Heart left ventricle (tissue), 16 donors: ENCODE data around the gene ANKRD11. TPM values are rescaled to one million over a fixed set of nuclear protein-coding genes. Genes with fewer than 3 reads are reported as not detected.

ENCODE experiments used
- ATAC-seq, 4 donors: fragments of 200-7000 bp; cut with Tn5 transposase; one replicate each; pipeline ENCODE4 v1.9.1; 2020 to 2022; ENCODE audit warnings: moderate library complexity in 4 of 4, mild to moderate bottlenecking in 3 of 4, moderate number of reproducible peaks in 1 of 4
- DNase-seq, 5 donors: peaks; one replicate each; pipeline ENCODE4 v3.0.0-alpha.2; 2020
- H3K27ac ChIP-seq, 12 donors: fragments of 200-600 bp; sonication (generic) in 4 of 12; one replicate each; pipeline versions ENCODE4 v1.5.0 to v1.8.0; 2016 to 2022; ENCODE audit warnings: mild to moderate bottlenecking in 2 of 12
- H3K27me3 ChIP-seq, 9 donors: fragments of 200-600 bp; sonication (generic) in 2 of 9; one replicate each; pipeline versions ENCODE4 v1.5.1 to v1.8.0; 2016 to 2022; ENCODE audit warnings: mild to moderate bottlenecking in 3 of 9
- H3K36me3 ChIP-seq, 9 donors: fragments of 200-600 bp; sonication (generic) in 2 of 9; one replicate each; pipeline versions ENCODE4 v1.5.0 to v1.8.0; 2018 to 2022; ENCODE audit warnings: mild to moderate bottlenecking in 2 of 9
- H3K4me1 ChIP-seq, 12 donors: fragments of 200-600 bp; sonication (generic) in 4 of 12; one replicate each; pipeline versions ENCODE4 v1.5.0 to v1.8.0; 2016 to 2022; ENCODE audit warnings: mild to moderate bottlenecking in 3 of 12
- H3K4me3 ChIP-seq, 12 donors: fragments of 200-600 bp; sonication (generic) in 4 of 12; one replicate each; pipeline versions ENCODE4 v1.5.0 to v1.8.0; 2017 to 2022; ENCODE audit warnings: mild to moderate bottlenecking in 9 of 12, moderate library complexity in 4 of 12
- H3K9me3 ChIP-seq, 12 donors: fragments of 200-600 bp; sonication (generic) in 4 of 12; one replicate each; pipeline versions ENCODE4 v1.5.0 to v1.8.0; 2016 to 2022; ENCODE audit warnings: mild to moderate bottlenecking in 1 of 12
- POLR2A ChIP-seq, 2 donors: fragments of 450-650 bp; IDR thresholded peaks; one replicate each; pipeline ENCODE4 v1.6.1; 2017; ENCODE audit warnings: antibody characterized with exemption in 2 of 2, mild to moderate bottlenecking in 2 of 2, moderate library complexity in 2 of 2
- WGBS, 4 donors: extraction: QIAGEN DNeasy Blood & Tissue Kit in 2 of 4; methylation state at CpG; one replicate each; pipeline versions ENCODE4 v1.1.5 to v1.1.7; 2013 to 2018; 5-methylcytosine and 5-hydroxymethylcytosine counted together
- intact Hi-C, 10 donors: fragments of 100-400 bp; cut with DNase I; formaldehyde crosslinking; loops; one replicate each; pipeline versions ENCODE4 v1.11.1 to v1.14.2; 2022
- polyA plus RNA-seq, 2 donors: library from polyadenylated mRNA; stranded (reverse); fragments of 200-250 nt; gene quantifications; one replicate each; pipeline ENCODE4 v1.2.3, GENCODE V29; 2013
- total RNA-seq, 9 donors: library from RNA; depleted of rRNA in 2 of 9; stranded (reverse); fragments of >200 nt in 2 of 9; fragmentation: NEBNext Ultra II Directional in 3 of 9; extraction: Animal tissue kit (Norgen Biotek cat#: 25700) in 3 of 9; gene quantifications; one replicate each; pipeline versions ENCODE4 v1.1.0 to v1.2.4, GENCODE V29; 2016 to 2023
- TF ChIP-seq, protein P1 (sequence below), 12 donors: fragments of 200-600 bp; sonication (generic) in 4 of 12; IDR thresholded peaks; one replicate each; pipeline versions ENCODE4 v1.5.0 to v1.8.0; 2018 to 2022; ENCODE audit warnings: antibody characterized with exemption in 12 of 12, mild to moderate bottlenecking in 5 of 12
- donor health status: ischemic (EF 13 %, LVEDD 7.1; RV severe dilation, severe dysfunction).
- donor health status: healthy with polysubstance abuse.
- donor health status: DM: no; HTN: yes; CAD: no.
- donor health status: DM: no; HTN: no; CAD: no.
- donor health status: ischemic (EF 25% LVEDD 6.9; RV normal size, moderate dysfunction).
- donor health status: ischemic (EF 25% LVEDD 5.7; RV mildly dilated, moderate dysfunction).
- donor health status: healthy.
- donor health status: DM: yes; HTN: yes; CAD: no.
- donor health status: ischemic (EF 35%, LVEDD 5.7; RV mildly dilated, moderate dysfunction).
- donor health status: nonischemic (EF 11% LVEDD 7.7; RV severe dilation, severe dysfunction).
- donor health status: DM: yes; HTN: yes; CAD: no.
- donor health status: PGD.
- donor health status: ischemic (EF 29% LVEDD 5.4; RV normal size, mild dysfunction).
- donor health status: nonischemic (EF 23%, LVEDD 6.1; RV moderate dilation, normal function).

The ANKRD11 gene
- total and polyA plus RNA-seq, 11 donors: 53.6 to 123 (median 67.7) TPM

DNA sequence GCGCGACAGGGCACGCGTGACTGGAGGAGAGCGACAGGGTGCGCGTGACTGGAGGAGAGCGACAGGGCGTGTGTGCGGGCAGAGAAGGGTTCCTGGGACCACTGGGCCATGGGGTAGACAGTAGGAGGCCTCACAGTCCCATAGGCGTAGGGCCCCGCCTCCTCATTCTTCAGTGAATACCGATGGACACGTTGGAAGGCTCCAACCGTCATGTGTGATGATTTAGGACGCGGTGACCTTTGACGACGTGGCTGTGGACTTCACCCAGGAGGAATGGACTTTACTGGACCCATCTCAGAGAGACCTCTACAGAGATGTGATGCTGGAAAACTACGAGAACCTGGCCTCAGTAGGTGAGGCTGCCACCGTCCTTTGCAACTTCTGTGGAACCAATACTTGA, 267.4 kb downstream of the ANKRD11 start:
- peaks cover 0 to 15% (median 9%) of the 10 kb centered on the region in 12 donors for H3K4me1 ChIP-seq
- peaks cover 4 to 77% (median 68%) of the 10 kb centered on the region in 9 donors for H3K36me3 ChIP-seq
- H3K27ac ChIP-seq: no peak overlapping the region
- no peak overlapping the region for H3K4me3 ChIP-seq
- WGBS, 4 donors: 92 to 95% (median 94%) methylated on average over 21 of the region's 21 CpGs
- H3K27me3 ChIP-seq: no peaks in the 10 kb centered on the region
- no peak for TF ChIP-seq POLR2A (IDR thresholded peaks at IDR 0.05)
- TF ChIP-seq, protein P1, sequence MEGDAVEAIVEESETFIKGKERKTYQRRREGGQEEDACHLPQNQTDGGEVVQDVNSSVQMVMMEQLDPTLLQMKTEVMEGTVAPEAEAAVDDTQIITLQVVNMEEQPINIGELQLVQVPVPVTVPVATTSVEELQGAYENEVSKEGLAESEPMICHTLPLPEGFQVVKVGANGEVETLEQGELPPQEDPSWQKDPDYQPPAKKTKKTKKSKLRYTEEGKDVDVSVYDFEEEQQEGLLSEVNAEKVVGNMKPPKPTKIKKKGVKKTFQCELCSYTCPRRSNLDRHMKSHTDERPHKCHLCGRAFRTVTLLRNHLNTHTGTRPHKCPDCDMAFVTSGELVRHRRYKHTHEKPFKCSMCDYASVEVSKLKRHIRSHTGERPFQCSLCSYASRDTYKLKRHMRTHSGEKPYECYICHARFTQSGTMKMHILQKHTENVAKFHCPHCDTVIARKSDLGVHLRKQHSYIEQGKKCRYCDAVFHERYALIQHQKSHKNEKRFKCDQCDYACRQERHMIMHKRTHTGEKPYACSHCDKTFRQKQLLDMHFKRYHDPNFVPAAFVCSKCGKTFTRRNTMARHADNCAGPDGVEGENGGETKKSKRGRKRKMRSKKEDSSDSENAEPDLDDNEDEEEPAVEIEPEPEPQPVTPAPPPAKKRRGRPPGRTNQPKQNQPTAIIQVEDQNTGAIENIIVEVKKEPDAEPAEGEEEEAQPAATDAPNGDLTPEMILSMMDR (IDR thresholded peaks at IDR 0.05): no peak
- intact Hi-C loops: no loop called here
- DNase-seq: no peak
- peaks cover 0 to 15% (median 0%) of the 10 kb centered on the region in 12 donors for H3K9me3 ChIP-seq
- ATAC-seq: no peak

DNA sequence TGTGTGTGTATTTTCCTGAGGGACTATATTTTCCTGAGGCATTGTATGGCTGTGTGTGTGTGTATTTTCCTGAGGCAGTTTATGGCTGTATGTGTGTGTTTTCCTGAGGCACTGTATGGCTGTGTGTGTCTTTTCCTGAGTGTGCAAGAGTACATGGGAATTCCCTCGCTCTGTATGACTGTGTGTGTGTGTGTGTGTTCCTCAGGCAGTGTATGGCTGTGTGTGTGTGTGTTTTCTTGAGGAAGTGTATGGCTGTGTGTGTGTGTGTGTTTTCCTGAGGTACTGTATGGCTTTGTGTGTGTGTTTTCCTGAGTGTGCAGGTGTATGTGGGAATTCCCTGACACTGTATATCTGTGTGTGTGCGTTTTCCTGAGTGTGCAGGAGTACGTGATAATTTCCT, 268.8 kb downstream of the ANKRD11 start:
- intact Hi-C loops: no loop called here

DNA sequence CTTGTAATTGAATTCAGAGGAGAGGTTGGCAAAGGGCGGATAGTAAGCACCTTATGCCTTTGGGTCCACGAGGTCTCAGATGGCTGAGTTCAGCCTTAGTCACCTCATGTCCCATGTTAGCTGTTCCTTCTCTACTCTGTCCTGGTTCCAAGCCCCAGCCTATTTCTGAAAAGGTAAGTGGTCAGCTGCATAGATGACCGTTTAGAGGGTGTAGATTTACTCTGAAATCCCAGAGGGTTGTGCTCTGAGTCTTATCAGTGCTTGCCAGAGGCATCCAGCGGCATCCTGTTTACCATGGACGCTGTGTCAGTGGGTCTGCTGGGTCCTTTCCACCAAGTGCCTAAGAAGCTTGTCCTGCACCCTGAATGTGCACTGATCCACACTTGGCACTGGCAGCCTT, 271.0 kb downstream of the ANKRD11 start:
- Histone ChIP-seq H3K4me1 (peaks cover 0 to 31% (median 20%) of the 10 kb centered on the region in 12 donors), H3K9me3 (no peaks in the 10 kb centered on the region), H3K27ac (no peak overlapping the region), H3K36me3 (peaks cover 0 to 42% (median 37%) of the 10 kb centered on the region in 9 donors), H3K4me3 (no peak overlapping the region), H3K27me3 (no peaks in the 10 kb centered on the region)
- ATAC-seq (no peak), DNase-seq (no peak)
- intact Hi-C loops: loop anchor here (5.0 to 10.0 kb wide), 11 partner anchors 115 to 767 kb away; partner anchors contain the start of genes GALNS (in 2 of the 10), TRAPPC2L (in 2 of the 10), APRT (in 1 of the 10) and ZFPM1 (in 1 of the 10)
- TF ChIP-seq, protein P1 (IDR thresholded peaks at IDR 0.05): no peak
- no peak for TF ChIP-seq POLR2A (IDR thresholded peaks at IDR 0.05)
- 64 to 72% (median 68%) methylated on average over 5 of the region's 5 CpGs for WGBS, 4 donors

More for the DNA sequence above, 268.8 kb downstream of the ANKRD11 start:
- H3K4me1 ChIP-seq: peaks cover 0 to 20% (median 12%) of the 10 kb centered on the region in 12 donors
- no peak overlapping the region for H3K27ac ChIP-seq
- no peak for TF ChIP-seq POLR2A (IDR thresholded peaks at IDR 0.05)
- TF ChIP-seq, protein P1 (IDR thresholded peaks at IDR 0.05): no peak
- ATAC-seq (no peak), DNase-seq (no peak)
- H3K4me3 ChIP-seq: no peak overlapping the region
- H3K9me3 ChIP-seq: peaks cover 0 to 2% (median 0%) of the 10 kb centered on the region in 12 donors
- H3K36me3 ChIP-seq: peaks cover 0 to 64% (median 55%) of the 10 kb centered on the region in 9 donors
- H3K27me3 ChIP-seq: no peaks in the 10 kb centered on the region
- WGBS, 4 donors: 74 to 84% (median 77%) methylated on average over 3 of the region's 3 CpGs

Other genes with a start within 250 kb of the ANKRD11 start
- 100 to 1,000 TPM in 4 of 9 donors, 10 to 100 TPM in 5; 84.0 to 168 (median 95.9) TPM for gene SPG7, start 17.8 kb upstream of the ANKRD11 start, total RNA-seq
- 100 to 1,000 TPM in 1 of 2 donors, 10 to 100 TPM in 1; 92.4 to 101 TPM for gene SPG7, start 17.8 kb upstream of the ANKRD11 start, polyA plus RNA-seq
- 1,000 to 10,000 TPM in 6 of 9 donors, 100 to 1,000 TPM in 3; 701 to 3,315 (median 1,152) TPM for gene RPL13, start 70.1 kb upstream of the ANKRD11 start, total RNA-seq
- gene RPL13, start 70.1 kb upstream of the ANKRD11 start, polyA plus RNA-seq: 1,000 to 10,000 TPM; 2,775 to 5,500 TPM
- gene CPNE7, start 85.2 kb upstream of the ANKRD11 start, total RNA-seq: under 1 TPM in 1 of 9 donors, not detected in 8; 0.20 TPM
- gene CPNE7, start 85.2 kb upstream of the ANKRD11 start, polyA plus RNA-seq: under 1 TPM in 1 of 2 donors, not detected in 1; 0.50 TPM
- gene DPEP1, start 123.1 kb upstream of the ANKRD11 start, total RNA-seq: not detected
- gene DPEP1, start 123.1 kb upstream of the ANKRD11 start, polyA plus RNA-seq: not detected
- 10 to 100 TPM; 35.1 to 85.1 (median 44.6) TPM for gene CHMP1A, start 167.1 kb upstream of the ANKRD11 start, total RNA-seq
- gene CHMP1A, start 167.1 kb upstream of the ANKRD11 start, polyA plus RNA-seq: 10 to 100 TPM; 29.3 to 86.3 TPM
- 1 to 10 TPM in 8 of 9 donors, under 1 TPM in 1; 0.94 to 5.1 (median 3.0) TPM for gene SPATA33, start 167.3 kb upstream of the ANKRD11 start, total RNA-seq
- gene SPATA33, start 167.3 kb upstream of the ANKRD11 start, polyA plus RNA-seq: 1 to 10 TPM; 1.8 to 3.9 TPM
- 10 to 100 TPM; 16.1 to 31.4 (median 20.0) TPM for gene CDK10, start 196.1 kb upstream of the ANKRD11 start, total RNA-seq
- gene CDK10, start 196.1 kb upstream of the ANKRD11 start, polyA plus RNA-seq: 10 to 100 TPM; 22.9 to 30.7 TPM
- gene SPATA2L, start 211.1 kb upstream of the ANKRD11 start, total RNA-seq: 10 to 100 TPM in 1 of 9 donors, 1 to 10 TPM in 8; 2.0 to 14.1 (median 4.0) TPM
- 10 to 100 TPM in 1 of 2 donors, 1 to 10 TPM in 1; 1.9 to 15.0 TPM for gene SPATA2L, start 211.1 kb upstream of the ANKRD11 start, polyA plus RNA-seq
- 10 to 100 TPM in 6 of 9 donors, 1 to 10 TPM in 3; 7.6 to 17.0 (median 11.0) TPM for gene VPS9D1, start 230.3 kb upstream of the ANKRD11 start, total RNA-seq
- gene VPS9D1, start 230.3 kb upstream of the ANKRD11 start, polyA plus RNA-seq: 10 to 100 TPM in 1 of 2 donors, 1 to 10 TPM in 1; 7.3 to 20.2 TPM
- gene ZNF276, start 231.0 kb upstream of the ANKRD11 start, total RNA-seq: 10 to 100 TPM in 8 of 9 donors, 1 to 10 TPM in 1; 9.4 to 19.9 (median 12.7) TPM
- 10 to 100 TPM; 12.2 to 14.0 TPM for gene ZNF276, start 231.0 kb upstream of the ANKRD11 start, polyA plus RNA-seq